ENCODE data around the gene RUFY3. TPM values are rescaled to one million over a fixed set of nuclear protein-coding genes. Genes with fewer than 3 reads are reported as not detected.

Gene RUFY3
- total RNA-seq, 3 donors from 2014 or later (not counting 1 experiment from before 2014, with no cell fraction given), result 31.6 to 38.1 (median 33.4) TPM

DNA sequence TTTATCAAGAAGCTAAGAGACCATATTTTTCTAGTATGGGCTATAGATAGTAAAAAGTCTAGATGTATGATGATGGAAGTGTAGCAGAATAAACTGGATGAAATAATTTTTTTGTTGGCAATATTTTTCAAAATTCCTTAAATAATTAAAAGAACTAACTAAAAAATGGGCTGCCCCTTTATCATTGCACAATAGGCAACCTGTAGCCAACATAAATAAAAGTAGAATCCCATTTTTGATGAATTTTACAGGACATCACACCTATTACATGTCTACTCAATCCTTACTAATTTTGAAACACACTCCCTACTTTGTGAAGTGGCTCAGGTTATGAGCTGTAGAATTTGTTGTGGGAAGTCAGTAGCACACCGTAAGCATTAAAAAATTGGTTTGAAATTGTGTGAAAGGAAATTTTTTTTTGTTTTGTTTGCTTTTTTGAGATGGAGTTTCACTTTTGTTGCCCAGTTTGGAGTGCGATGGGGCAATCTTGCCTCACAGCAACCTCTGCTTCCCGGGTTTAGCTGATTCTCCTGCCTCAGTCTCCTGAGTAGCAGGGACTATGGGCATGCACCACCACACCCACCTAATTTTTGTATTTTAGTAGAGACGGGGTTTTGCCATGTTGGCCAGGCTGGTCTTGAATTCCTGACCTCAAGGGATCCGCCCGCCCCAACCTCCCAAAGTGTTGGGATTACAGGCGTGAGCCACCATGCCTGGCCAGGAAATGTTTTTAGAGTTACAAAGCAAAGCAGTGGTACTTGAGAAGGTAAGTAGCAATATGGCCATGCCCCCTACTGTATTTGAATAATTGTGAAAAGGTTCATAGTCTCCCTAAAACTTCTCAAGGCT is 8.9 kb upstream of the RUFY3 start:
- no peak for ATAC-seq
- Mint-ChIP-seq H3K4me3 (no peak overlapping the region), H3K36me3 (no peaks in the 10 kb centered on the region), H3K4me1 (peaks cover 7 to 14% of the 10 kb centered on the region in 2 donors), H3K27me3 (ENCODE audit: low read depth in 2 of 2) (no peaks in the 10 kb centered on the region), H3K27ac (no peak overlapping the region), H3K9me3 (no peaks in the 10 kb centered on the region)
- intact Hi-C loops (cut with micrococcal nuclease), result no loop called here
- Histone ChIP-seq H3K36me3 (ENCODE audit: control insufficient read depth, insufficient read depth, low read length) (no peaks in the 10 kb centered on the region), H3K9me3 (ENCODE audit: control insufficient read depth, insufficient read depth, low read length) (no peaks in the 10 kb centered on the region), H3K27me3 (ENCODE audit: control insufficient read depth, insufficient read depth, low read length) (no peaks in the 10 kb centered on the region), H3K4me1 (ENCODE audit: control insufficient read depth, insufficient read depth, low read length) (peaks cover 10% of the 10 kb centered on the region), H3K27ac (ENCODE audit: low read length) (peak overlapping the region; percentile 62), H3K4me3 (ENCODE audit: low read length) (no peak overlapping the region)
- 80% methylated on average over 7 of the region's 7 CpGs for WGBS (ENCODE audit: insufficient coverage)
- no peak for DNase-seq
- TF ChIP-seq, protein P1, sequence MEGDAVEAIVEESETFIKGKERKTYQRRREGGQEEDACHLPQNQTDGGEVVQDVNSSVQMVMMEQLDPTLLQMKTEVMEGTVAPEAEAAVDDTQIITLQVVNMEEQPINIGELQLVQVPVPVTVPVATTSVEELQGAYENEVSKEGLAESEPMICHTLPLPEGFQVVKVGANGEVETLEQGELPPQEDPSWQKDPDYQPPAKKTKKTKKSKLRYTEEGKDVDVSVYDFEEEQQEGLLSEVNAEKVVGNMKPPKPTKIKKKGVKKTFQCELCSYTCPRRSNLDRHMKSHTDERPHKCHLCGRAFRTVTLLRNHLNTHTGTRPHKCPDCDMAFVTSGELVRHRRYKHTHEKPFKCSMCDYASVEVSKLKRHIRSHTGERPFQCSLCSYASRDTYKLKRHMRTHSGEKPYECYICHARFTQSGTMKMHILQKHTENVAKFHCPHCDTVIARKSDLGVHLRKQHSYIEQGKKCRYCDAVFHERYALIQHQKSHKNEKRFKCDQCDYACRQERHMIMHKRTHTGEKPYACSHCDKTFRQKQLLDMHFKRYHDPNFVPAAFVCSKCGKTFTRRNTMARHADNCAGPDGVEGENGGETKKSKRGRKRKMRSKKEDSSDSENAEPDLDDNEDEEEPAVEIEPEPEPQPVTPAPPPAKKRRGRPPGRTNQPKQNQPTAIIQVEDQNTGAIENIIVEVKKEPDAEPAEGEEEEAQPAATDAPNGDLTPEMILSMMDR (IDR thresholded peaks at IDR 0.05), result no peak

DNA sequence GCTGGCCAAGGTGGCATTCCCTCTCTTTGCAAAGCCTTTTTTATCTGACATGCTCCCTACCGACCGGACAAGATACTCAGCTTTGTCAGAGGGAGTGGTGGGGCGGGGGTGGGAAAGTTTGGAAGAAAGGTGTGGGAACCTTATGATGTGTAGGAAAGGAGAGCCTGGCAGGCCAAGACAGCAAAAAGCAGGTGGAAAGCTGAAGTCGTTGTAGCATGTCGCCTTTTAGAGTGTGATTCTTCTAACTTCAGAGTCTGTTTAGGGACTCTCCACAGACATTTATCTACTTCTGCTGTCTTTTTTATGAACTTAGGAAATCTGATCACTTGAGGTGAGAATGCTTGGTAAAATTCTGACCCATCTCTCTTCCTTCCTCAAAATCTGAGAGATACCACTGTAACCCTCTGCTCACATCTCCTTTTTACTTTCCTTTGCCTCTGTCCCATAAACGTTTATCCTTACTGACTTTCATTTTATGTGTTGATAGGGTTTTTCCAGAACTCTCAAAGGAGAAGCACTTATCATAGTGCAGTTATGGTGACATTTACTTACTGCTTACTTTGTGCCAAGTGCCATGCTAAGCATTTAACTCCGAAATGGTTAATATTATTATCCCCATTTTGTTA is 8.2 kb upstream of the RUFY3 start:
- H3K4me3 Mint-ChIP-seq, result no peak overlapping the region
- no peak overlapping the region for H3K27ac Mint-ChIP-seq

GRCh38 chr4:70714079-70714887 is 7.5 kb upstream of the RUFY3 start:
- H3K27ac ChIP-seq (ENCODE audit: low read length), result no peak overlapping the region
- no peak overlapping the region for H3K27ac Mint-ChIP-seq
- no peaks in the 10 kb centered on the region for H3K36me3 ChIP-seq (ENCODE audit: control insufficient read depth, insufficient read depth, low read length)
- 67% methylated on average over 3 of the region's 5 CpGs for WGBS (ENCODE audit: insufficient coverage)
- H3K36me3 Mint-ChIP-seq, result no peaks in the 10 kb centered on the region
- ATAC-seq (peak in 1 of 3 donors; percentile 45), DNase-seq (no peak)
- no peaks in the 10 kb centered on the region for H3K27me3 Mint-ChIP-seq (ENCODE audit: low read depth in 2 of 2)
- no peak overlapping the region for H3K4me3 Mint-ChIP-seq
- H3K9me3 Mint-ChIP-seq, result no peaks in the 10 kb centered on the region
- no peak overlapping the region for H3K4me3 ChIP-seq (ENCODE audit: low read length)
- TF ChIP-seq, protein P1 (IDR thresholded peaks at IDR 0.05), result no peak
- no peaks in the 10 kb centered on the region for H3K9me3 ChIP-seq (ENCODE audit: control insufficient read depth, insufficient read depth, low read length)
- H3K27me3 ChIP-seq (ENCODE audit: control insufficient read depth, insufficient read depth, low read length), result no peaks in the 10 kb centered on the region
- peaks cover 10% of the 10 kb centered on the region for H3K4me1 ChIP-seq (ENCODE audit: control insufficient read depth, insufficient read depth, low read length)
- peaks cover 7 to 14% of the 10 kb centered on the region in 2 donors for H3K4me1 Mint-ChIP-seq
- intact Hi-C loops (cut with micrococcal nuclease), result no loop called here

More for the DNA sequence above, 8.2 kb upstream of the RUFY3 start:
- H3K9me3 ChIP-seq (ENCODE audit: control insufficient read depth, insufficient read depth, low read length), result no peaks in the 10 kb centered on the region
- Mint-ChIP-seq H3K27me3 (ENCODE audit: low read depth in 2 of 2) (no peaks in the 10 kb centered on the region), H3K4me1 (peaks cover 7 to 14% of the 10 kb centered on the region in 2 donors), H3K9me3 (no peaks in the 10 kb centered on the region), H3K36me3 (no peaks in the 10 kb centered on the region)
- no peak for DNase-seq
- no peaks in the 10 kb centered on the region for H3K27me3 ChIP-seq (ENCODE audit: control insufficient read depth, insufficient read depth, low read length)
- H3K4me1 ChIP-seq (ENCODE audit: control insufficient read depth, insufficient read depth, low read length), result peaks cover 10% of the 10 kb centered on the region
- intact Hi-C loops (cut with micrococcal nuclease), result no loop called here
- no peak overlapping the region for H3K4me3 ChIP-seq (ENCODE audit: low read length)
- ATAC-seq, result peak in 2 of 3 donors; percentile 24 to 56
- H3K36me3 ChIP-seq (ENCODE audit: control insufficient read depth, insufficient read depth, low read length), result no peaks in the 10 kb centered on the region
- peak overlapping the region; percentile 62 for H3K27ac ChIP-seq (ENCODE audit: low read length)
- 74% methylated on average over 6 of the region's 7 CpGs for WGBS (ENCODE audit: insufficient coverage)
- TF ChIP-seq, protein P1 (IDR thresholded peaks at IDR 0.05), result no peak

Data from natural killer cell (primary cell).